Omental fat pad (tissue), 4 donors: Measurements from ENCODE around the gene UBE2V1. TPM values are rescaled to one million over a fixed set of nuclear protein-coding genes. Genes with fewer than 3 reads are reported as not detected.

Experiments used
- ATAC-seq: fragments of 150-250 bp; one replicate; pipeline ENCODE4 v1.9.1; 2016; ENCODE audit warnings: mild to moderate bottlenecking, moderate library complexity; ENCODE audit not compliant: low FRiP score
- DNase-seq: peaks from one replicate; pipeline ENCODE4 v3.0.0-alpha.2; 2019; ENCODE audit warnings: low spot score
- CTCF ChIP-seq, 3 donors: fragments of 450-650 bp; IDR thresholded peaks; one replicate each; pipeline ENCODE4 v1.5.1; 2016 to 2017; ENCODE audit warnings: antibody characterized with exemption in 3 of 3, mild to moderate bottlenecking in 3 of 3, moderate library complexity in 2 of 3
- total RNA-seq, 4 donors: library from RNA; depleted of rRNA; stranded (reverse); fragments of >200 nt; gene quantifications; one replicate each; pipeline ENCODE4 v1.1.0, GENCODE V29; 2016

Gene UBE2V1
- total RNA-seq, 4 donors from 2014 or later = 63.2 to 100 (median 72.6) TPM

- DNase-seq (no peak), ATAC-seq (no peak)
- no peak for TF ChIP-seq CTCF (IDR thresholded peaks at IDR 0.05)
These were observed 75.8 kb downstream of the UBE2V1 start for GRCh38 chr20:50037123-50037522.

GRCh38 chr20:50036703-50037102 lies 76.2 kb downstream of the UBE2V1 start:
- no peak for TF ChIP-seq CTCF (IDR thresholded peaks at IDR 0.05)
- DNase-seq (no peak), ATAC-seq (no peak)

GRCh38 chr20:50034567-50035180 lies 78.3 kb downstream of the UBE2V1 start:
- peak; percentile 51 for ATAC-seq
- TF ChIP-seq CTCF (IDR thresholded peaks at IDR 0.05) = no peak

GRCh38 chr20:50032955-50033666 lies 79.8 kb downstream of the UBE2V1 start:
- DNase-seq (no peak), ATAC-seq (no peak)
- no peak for TF ChIP-seq CTCF (IDR thresholded peaks at IDR 0.05)

More at GRCh38 chr20:50034567-50035180, 78.3 kb downstream of the UBE2V1 start:
- DNase-seq = no peak

Other genes with a start within 250 kb of the UBE2V1 start
- 1 to 10 TPM; 3.3 to 6.4 (median 3.6) TPM for gene SPATA2, start 197.6 kb downstream of the UBE2V1 start, total RNA-seq
- 100 to 1,000 TPM; 133 to 163 (median 146) TPM for gene RNF114, start 176.8 kb downstream of the UBE2V1 start, total RNA-seq
- gene SNAI1, start 130.2 kb downstream of the UBE2V1 start, total RNA-seq = 10 to 100 TPM in 1 of 4 donors, 1 to 10 TPM in 3; 3.3 to 23.8 (median 8.7) TPM
- 10 to 100 TPM; 20.8 to 61.5 (median 29.0) TPM for gene PEDS1, start 40.6 kb upstream of the UBE2V1 start, total RNA-seq
- 100 to 1,000 TPM; 158 to 345 (median 227) TPM for gene CEBPB, start 77.7 kb upstream of the UBE2V1 start, total RNA-seq